Right atrium auricular region (tissue), 2 donors: ENCODE results near the gene VAT1L. TPM values are rescaled to one million over a fixed set of nuclear protein-coding genes. Genes with fewer than 3 reads are reported as not detected.

Experiments
- DNase-seq: peaks from one replicate; pipeline ENCODE4 v3.0.0-alpha.2; 2019; ENCODE audit warnings: low spot score
- H3K27ac ChIP-seq, 2 donors: fragments of 200-600 bp; sonication (generic); 1 replicate in 1 of 2; 2 replicates in 1 of 2; pipeline ENCODE4 v1.5.1; 2016 to 2019
- H3K27me3 ChIP-seq, 2 donors: fragments of 200-600 bp; sonication (generic); one replicate each; pipeline versions ENCODE4 v1.5.1 to v1.6.0; 2017 to 2019
- H3K36me3 ChIP-seq: fragments of 200-600 bp; sonication (generic); one replicate; pipeline ENCODE4 v1.5.1; 2016
- H3K4me1 ChIP-seq, 2 donors: fragments of 200-600 bp; sonication (generic); one replicate each; pipeline versions ENCODE4 v1.5.1 to v1.6.0; 2017 to 2019
- H3K4me3 ChIP-seq, 2 donors: fragments of 200-600 bp; sonication (generic); 1 replicate in 1 of 2; 2 replicates in 1 of 2; pipeline ENCODE4 v1.5.1; 2017 to 2019; ENCODE audit warnings: mild to moderate bottlenecking in 1 of 2, moderate library complexity in 1 of 2
- H3K9me3 ChIP-seq, 2 donors: fragments of 200-600 bp; sonication (generic); one replicate each; pipeline ENCODE4 v1.5.1; 2019
- total RNA-seq, 2 donors: library from RNA; depleted of rRNA; stranded (reverse); fragments of >200 nt; gene quantifications; one replicate each; pipeline ENCODE4 v1.1.0, GENCODE V29; 2016
- TF ChIP-seq, protein P1 (sequence below), 2 donors: fragments of 200-600 bp; sonication (generic); IDR thresholded peaks; one replicate each; pipeline ENCODE4 v1.5.1; 2019; ENCODE audit warnings: antibody characterized with exemption in 2 of 2

The VAT1L gene
- total RNA-seq, 2 donors from 2014 or later: 10.3 to 20.6 TPM

DNA sequence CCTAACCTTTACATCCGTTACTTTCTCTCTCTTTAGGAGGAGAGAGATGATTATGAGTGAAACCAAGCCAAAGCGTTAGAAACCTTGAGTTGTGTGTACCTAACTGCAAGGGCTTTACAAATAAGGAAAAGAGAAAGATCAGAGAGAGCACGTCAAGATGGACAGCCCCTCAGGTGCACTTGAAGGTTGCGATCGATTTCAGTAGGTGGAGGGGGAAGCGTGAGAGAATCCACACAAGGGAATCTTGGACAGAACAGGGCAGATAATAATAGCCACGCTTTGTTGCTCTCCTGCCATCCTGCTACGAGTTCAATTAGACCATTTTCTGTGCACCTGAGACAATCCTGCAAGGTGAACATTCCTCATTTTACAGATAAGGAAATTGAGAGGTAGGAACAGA lies 78.4 kb downstream of the VAT1L start:
- Histone ChIP-seq H3K9me3 (no peaks in the 10 kb centered on the region), H3K36me3 (no peaks in the 10 kb centered on the region), H3K27me3 (no peaks in the 10 kb centered on the region), H3K4me3 (no peak overlapping the region), H3K27ac (no peak overlapping the region), H3K4me1 (peaks cover 0 to 23% of the 10 kb centered on the region in 2 donors)
- DNase-seq: no peak
- TF ChIP-seq, protein P1, sequence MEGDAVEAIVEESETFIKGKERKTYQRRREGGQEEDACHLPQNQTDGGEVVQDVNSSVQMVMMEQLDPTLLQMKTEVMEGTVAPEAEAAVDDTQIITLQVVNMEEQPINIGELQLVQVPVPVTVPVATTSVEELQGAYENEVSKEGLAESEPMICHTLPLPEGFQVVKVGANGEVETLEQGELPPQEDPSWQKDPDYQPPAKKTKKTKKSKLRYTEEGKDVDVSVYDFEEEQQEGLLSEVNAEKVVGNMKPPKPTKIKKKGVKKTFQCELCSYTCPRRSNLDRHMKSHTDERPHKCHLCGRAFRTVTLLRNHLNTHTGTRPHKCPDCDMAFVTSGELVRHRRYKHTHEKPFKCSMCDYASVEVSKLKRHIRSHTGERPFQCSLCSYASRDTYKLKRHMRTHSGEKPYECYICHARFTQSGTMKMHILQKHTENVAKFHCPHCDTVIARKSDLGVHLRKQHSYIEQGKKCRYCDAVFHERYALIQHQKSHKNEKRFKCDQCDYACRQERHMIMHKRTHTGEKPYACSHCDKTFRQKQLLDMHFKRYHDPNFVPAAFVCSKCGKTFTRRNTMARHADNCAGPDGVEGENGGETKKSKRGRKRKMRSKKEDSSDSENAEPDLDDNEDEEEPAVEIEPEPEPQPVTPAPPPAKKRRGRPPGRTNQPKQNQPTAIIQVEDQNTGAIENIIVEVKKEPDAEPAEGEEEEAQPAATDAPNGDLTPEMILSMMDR (IDR thresholded peaks at IDR 0.05): no peak

- Histone ChIP-seq H3K4me3 (no peak overlapping the region), H3K4me1 (peaks cover 0 to 23% of the 10 kb centered on the region in 2 donors), H3K27me3 (no peaks in the 10 kb centered on the region), H3K9me3 (no peaks in the 10 kb centered on the region), H3K27ac (no peak overlapping the region), H3K36me3 (no peaks in the 10 kb centered on the region)
- no peak for DNase-seq
- TF ChIP-seq, protein P1 (IDR thresholded peaks at IDR 0.05): no peak
These were observed 79.7 kb downstream of the VAT1L start for GRCh38 chr16:77868052-77868451.

GRCh38 chr16:77868478-77868877 lies 80.1 kb downstream of the VAT1L start:
- TF ChIP-seq, protein P1 (IDR thresholded peaks at IDR 0.05): no peak
- no peaks in the 10 kb centered on the region for H3K27me3 ChIP-seq
- DNase-seq: no peak
- H3K9me3 ChIP-seq: no peaks in the 10 kb centered on the region
- H3K36me3 ChIP-seq: no peaks in the 10 kb centered on the region
- peaks cover 0 to 19% of the 10 kb centered on the region in 2 donors for H3K4me1 ChIP-seq
- no peak overlapping the region for H3K4me3 ChIP-seq
- H3K27ac ChIP-seq: no peak overlapping the region

- H3K4me1 ChIP-seq: peaks cover 0 to 16% of the 10 kb centered on the region in 2 donors
- H3K9me3 ChIP-seq: no peaks in the 10 kb centered on the region
- H3K36me3 ChIP-seq: no peaks in the 10 kb centered on the region
- no peak for DNase-seq
- peak overlapping the region; percentile 43 to 61 for H3K27ac ChIP-seq
- no peaks in the 10 kb centered on the region for H3K27me3 ChIP-seq
- TF ChIP-seq, protein P1 (IDR thresholded peaks at IDR 0.05): no peak
- H3K4me3 ChIP-seq: no peak overlapping the region
These were observed 81.8 kb downstream of the VAT1L start for GRCh38 chr16:77869997-77870813.

- Histone ChIP-seq H3K9me3 (no peaks in the 10 kb centered on the region), H3K27me3 (no peaks in the 10 kb centered on the region), H3K27ac (no peak overlapping the region), H3K4me3 (no peak overlapping the region), H3K36me3 (no peaks in the 10 kb centered on the region), H3K4me1 (peaks cover 0 to 16% of the 10 kb centered on the region in 2 donors)
- TF ChIP-seq, protein P1 (IDR thresholded peaks at IDR 0.05): no peak
- no peak for DNase-seq
These were observed 83.6 kb downstream of the VAT1L start for GRCh38 chr16:77871932-77872331.
